Measurements from ENCODE around the gene PAXX. TPM values are rescaled to one million over a fixed set of nuclear protein-coding genes. Genes with fewer than 3 reads are reported as not detected.
"Not testable (repeated sequence)": the region's sequence is repeated elsewhere in the genome, so short reads cannot be mapped to it uniquely, and the experiment has no call there.

Gene PAXX
- total RNA-seq, 1 donor from 2014 or later = 50.7 TPM

DNA sequence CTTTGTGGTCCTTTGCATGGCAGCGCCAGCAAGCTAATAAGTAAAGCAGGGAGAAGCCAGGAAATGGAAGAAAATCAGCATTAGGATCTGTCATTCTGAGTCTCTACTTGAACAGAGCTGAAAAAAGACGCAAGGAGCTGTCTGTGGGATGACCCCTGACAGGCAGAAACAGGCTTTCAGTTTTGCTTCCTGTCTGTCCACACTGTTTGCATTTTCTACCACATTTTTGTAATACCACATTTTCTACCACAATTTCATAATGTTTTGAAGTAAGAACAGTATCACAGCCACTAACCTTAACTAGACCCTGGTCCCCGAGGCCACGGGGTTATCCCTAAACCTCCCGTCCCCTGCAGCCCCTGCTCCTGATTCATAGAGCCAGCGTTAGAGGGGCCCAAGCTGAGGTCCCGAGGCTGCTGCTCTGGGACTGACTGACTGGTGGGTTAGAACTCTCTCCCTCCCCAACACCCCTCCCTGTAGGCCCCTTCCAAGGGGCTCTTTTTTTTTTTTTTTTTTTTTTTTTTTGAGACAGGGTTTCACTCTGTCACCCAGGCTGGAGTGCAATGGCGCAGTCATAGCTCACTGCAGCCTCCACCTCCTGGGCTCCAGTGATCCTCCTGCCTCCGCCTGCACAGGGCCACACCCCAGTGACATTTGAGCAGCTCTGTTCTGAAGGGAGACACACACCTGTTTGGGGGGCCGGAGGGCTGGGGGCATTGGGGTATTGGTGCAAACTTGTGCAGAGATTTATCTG, 8.1 kb downstream of the PAXX start:
- DNase-seq = no peak
- Mint-ChIP-seq H3K27me3 (ENCODE audit: unreplicated experiment) (peaks cover 3% of the 10 kb centered on the region), H3K4me1 (ENCODE audit: low read depth, unreplicated experiment) (no peaks in the 10 kb centered on the region), H3K27ac (ENCODE audit: unreplicated experiment) (no peak overlapping the region), H3K36me3 (ENCODE audit: unreplicated experiment) (no peaks in the 10 kb centered on the region), H3K4me3 (ENCODE audit: unreplicated experiment) (no peak overlapping the region), H3K9me3 (ENCODE audit: unreplicated experiment) (peaks cover 7% of the 10 kb centered on the region)
- TF ChIP-seq, protein P1, sequence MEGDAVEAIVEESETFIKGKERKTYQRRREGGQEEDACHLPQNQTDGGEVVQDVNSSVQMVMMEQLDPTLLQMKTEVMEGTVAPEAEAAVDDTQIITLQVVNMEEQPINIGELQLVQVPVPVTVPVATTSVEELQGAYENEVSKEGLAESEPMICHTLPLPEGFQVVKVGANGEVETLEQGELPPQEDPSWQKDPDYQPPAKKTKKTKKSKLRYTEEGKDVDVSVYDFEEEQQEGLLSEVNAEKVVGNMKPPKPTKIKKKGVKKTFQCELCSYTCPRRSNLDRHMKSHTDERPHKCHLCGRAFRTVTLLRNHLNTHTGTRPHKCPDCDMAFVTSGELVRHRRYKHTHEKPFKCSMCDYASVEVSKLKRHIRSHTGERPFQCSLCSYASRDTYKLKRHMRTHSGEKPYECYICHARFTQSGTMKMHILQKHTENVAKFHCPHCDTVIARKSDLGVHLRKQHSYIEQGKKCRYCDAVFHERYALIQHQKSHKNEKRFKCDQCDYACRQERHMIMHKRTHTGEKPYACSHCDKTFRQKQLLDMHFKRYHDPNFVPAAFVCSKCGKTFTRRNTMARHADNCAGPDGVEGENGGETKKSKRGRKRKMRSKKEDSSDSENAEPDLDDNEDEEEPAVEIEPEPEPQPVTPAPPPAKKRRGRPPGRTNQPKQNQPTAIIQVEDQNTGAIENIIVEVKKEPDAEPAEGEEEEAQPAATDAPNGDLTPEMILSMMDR (IDR thresholded peaks at IDR 0.05; ENCODE audit: partially characterized antibody, unreplicated experiment) = no peak

DNA sequence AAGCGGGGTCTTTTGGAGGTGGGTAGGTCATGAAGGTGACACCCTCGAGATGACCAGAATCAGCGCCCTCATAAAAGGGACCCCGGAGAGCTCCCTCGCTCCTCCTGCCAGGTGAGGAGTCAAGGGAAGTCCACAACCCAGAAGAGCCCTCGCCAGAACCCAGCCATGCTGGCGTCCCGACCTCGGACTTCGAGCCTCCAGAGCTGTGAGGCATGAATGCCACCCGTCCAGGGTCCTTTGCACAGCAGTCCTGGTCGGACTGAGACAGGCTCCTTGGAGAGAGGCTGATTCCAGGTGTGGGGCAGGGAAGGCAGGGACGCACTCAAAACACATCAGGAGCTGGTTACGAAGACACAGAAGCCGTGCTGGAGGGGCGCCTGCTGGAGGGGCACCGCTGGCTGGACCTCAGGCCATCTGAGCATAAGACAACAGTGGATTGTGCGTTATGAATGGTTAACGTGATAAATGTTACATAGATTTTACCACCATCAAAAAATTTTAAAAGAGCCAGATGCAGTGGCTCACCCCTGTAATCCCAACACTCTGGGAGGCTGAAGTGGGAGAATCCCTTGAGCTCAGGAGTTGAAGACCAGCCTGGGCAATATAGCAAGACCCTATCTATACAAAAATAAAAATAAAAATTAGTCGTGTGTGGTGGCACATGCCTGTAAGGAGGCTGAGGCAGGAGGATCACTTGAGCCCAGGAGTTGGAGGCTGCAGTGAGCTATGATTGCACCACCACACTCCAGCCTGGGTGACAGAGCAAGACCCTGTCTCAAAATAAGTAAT, 9.8 kb downstream of the PAXX start:
- Mint-ChIP-seq H3K36me3 (ENCODE audit: unreplicated experiment) (no peaks in the 10 kb centered on the region), H3K27ac (ENCODE audit: unreplicated experiment) (no peak overlapping the region), H3K27me3 (ENCODE audit: unreplicated experiment) (peaks cover 6% of the 10 kb centered on the region), H3K4me3 (ENCODE audit: unreplicated experiment) (no peak overlapping the region), H3K4me1 (ENCODE audit: low read depth, unreplicated experiment) (peaks cover 2% of the 10 kb centered on the region), H3K9me3 (ENCODE audit: unreplicated experiment) (peaks cover 7% of the 10 kb centered on the region)
- DNase-seq = no peak
- TF ChIP-seq, protein P1 (IDR thresholded peaks at IDR 0.05; ENCODE audit: partially characterized antibody, unreplicated experiment) = no peak

DNA sequence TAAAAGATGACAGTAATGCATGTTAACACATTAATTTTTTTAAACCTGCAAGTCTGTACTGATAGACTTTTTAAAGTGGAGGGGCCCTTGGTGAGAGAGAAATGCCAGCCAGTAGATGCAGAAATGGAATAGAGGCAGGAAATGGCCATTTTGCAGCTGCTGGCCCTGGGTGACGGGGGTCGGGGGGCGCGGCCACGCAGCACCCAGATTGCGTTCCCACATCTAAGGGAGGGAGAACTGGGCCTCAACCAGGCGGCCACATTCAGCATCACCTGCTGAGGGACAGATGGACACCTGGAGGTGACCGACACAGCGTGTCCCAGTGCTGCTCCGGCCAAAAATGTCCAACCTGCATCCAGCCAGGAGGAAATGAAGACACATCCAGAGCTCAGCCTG, 10.4 kb downstream of the PAXX start:
- Mint-ChIP-seq H3K4me3 (ENCODE audit: unreplicated experiment) (no peak overlapping the region), H3K36me3 (ENCODE audit: unreplicated experiment) (no peaks in the 10 kb centered on the region), H3K4me1 (ENCODE audit: low read depth, unreplicated experiment) (peaks cover 2% of the 10 kb centered on the region), H3K27ac (ENCODE audit: unreplicated experiment) (no peak overlapping the region), H3K27me3 (ENCODE audit: unreplicated experiment) (peaks cover 4% of the 10 kb centered on the region), H3K9me3 (ENCODE audit: unreplicated experiment) (peaks cover 5% of the 10 kb centered on the region)
- TF ChIP-seq, protein P1 (IDR thresholded peaks at IDR 0.05; ENCODE audit: partially characterized antibody, unreplicated experiment) = no peak
- DNase-seq = no peak

DNA sequence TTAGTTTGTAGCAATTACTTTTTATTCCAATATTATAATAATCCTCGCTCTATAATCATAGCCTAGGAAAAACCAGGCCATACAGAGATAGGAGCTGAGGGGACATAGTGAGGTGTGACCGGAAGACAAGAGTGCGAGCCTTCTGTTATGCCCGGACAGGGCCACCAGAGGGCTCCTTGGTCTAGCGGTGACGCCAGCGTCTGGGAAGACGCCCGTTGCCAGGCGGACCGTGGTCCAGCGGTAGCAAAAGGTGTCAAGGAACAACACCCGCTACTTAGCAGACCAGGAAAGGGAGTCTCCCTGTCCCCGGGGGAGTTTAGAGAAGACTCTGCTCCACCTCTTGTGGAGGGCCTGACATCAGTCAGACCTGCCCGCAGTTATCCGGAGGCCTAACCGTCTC, 12.1 kb downstream of the PAXX start:
- H3K27ac Mint-ChIP-seq (ENCODE audit: unreplicated experiment); H3K27me3 Mint-ChIP-seq (ENCODE audit: unreplicated experiment); H3K4me1 Mint-ChIP-seq (ENCODE audit: low read depth, unreplicated experiment); H3K9me3 Mint-ChIP-seq (ENCODE audit: unreplicated experiment); H3K4me3 Mint-ChIP-seq (ENCODE audit: unreplicated experiment); H3K36me3 Mint-ChIP-seq (ENCODE audit: unreplicated experiment): not testable (repeated sequence)
- DNase-seq = peak; percentile 52
- TF ChIP-seq, protein P1 (IDR thresholded peaks at IDR 0.05; ENCODE audit: partially characterized antibody, unreplicated experiment) = peak; percentile 62
